Astrocyte (in vitro differentiated cells and primary cell): ENCODE results near the gene SRM. TPM values are rescaled to one million over a fixed set of nuclear protein-coding genes. Genes with fewer than 3 reads are reported as not detected.
"Not testable (repeated sequence)": the region's sequence is repeated elsewhere in the genome, so short reads cannot be mapped to it uniquely, and the experiment has no call there.

Experiments used
- DNase-seq: peaks from one replicate; pipeline ENCODE4 v3.0.0-alpha.2; 2010; ENCODE audit warnings: low read depth
- FAIRE-seq: peaks from 2 replicates; lab custom pipeline; 2011; peaks lifted over from hg19 to GRCh38; lab: Jason Lieb, UNC
- H2AFZ ChIP-seq: 2 replicates; pipeline ENCODE4 v1.6.0; 2012; ENCODE audit warnings: low read depth, low read length, inconsistent platforms
- H3K27ac ChIP-seq: 2 replicates; pipeline ENCODE4 v1.5.1; 2011; ENCODE audit warnings: low read depth, low read length, inconsistent platforms
- H3K27me3 ChIP-seq: 2 replicates; pipeline ENCODE4 v1.6.0; 2011; ENCODE audit warnings: low read length, inconsistent platforms; ENCODE audit not compliant: insufficient read depth
- H3K36me3 ChIP-seq: 2 replicates; pipeline ENCODE4 v1.5.1; 2011; ENCODE audit warnings: low read length, inconsistent platforms; ENCODE audit not compliant: insufficient read depth
- H3K4me1 ChIP-seq: 2 replicates; pipeline ENCODE4 v1.5.1; 2011; ENCODE audit warnings: low read length, inconsistent platforms; ENCODE audit not compliant: insufficient read depth
- H3K4me2 ChIP-seq: 2 replicates; pipeline ENCODE4 v1.6.0; 2012; ENCODE audit warnings: low read length, inconsistent platforms
- H3K4me3 ChIP-seq: 2 replicates; pipeline ENCODE4 v1.5.1; 2011; ENCODE audit warnings: low read depth, mild to moderate bottlenecking, low read length, inconsistent platforms; ENCODE audit not compliant: insufficient read depth
- H3K79me2 ChIP-seq: 2 replicates; pipeline ENCODE4 v1.6.0; 2012; ENCODE audit warnings: mild to moderate bottlenecking, low read length, inconsistent platforms; ENCODE audit not compliant: insufficient read depth
- H3K9ac ChIP-seq: 2 replicates; pipeline ENCODE4 v1.6.0; 2012; ENCODE audit warnings: mild to moderate bottlenecking, low read length, inconsistent platforms
- H3K9me3 ChIP-seq: 2 replicates; pipeline ENCODE4 v1.5.1; 2012; ENCODE audit warnings: low read depth, mild to moderate bottlenecking, low read length, inconsistent platforms; ENCODE audit not compliant: insufficient read depth
- H4K20me1 ChIP-seq: 2 replicates; pipeline ENCODE4 v1.6.0; 2012; ENCODE audit warnings: low read length, inconsistent platforms; ENCODE audit not compliant: insufficient read depth
- H3K27ac Mint-ChIP-seq: one replicate; pipeline ENCODE4 v1.8.0; 2021; ENCODE audit warnings: mild to moderate bottlenecking, mixed read lengths; ENCODE audit not compliant: unreplicated experiment
- H3K27me3 Mint-ChIP-seq: one replicate; pipeline ENCODE4 v1.8.0; 2021; ENCODE audit warnings: low read depth, mixed read lengths; ENCODE audit not compliant: unreplicated experiment
- H3K36me3 Mint-ChIP-seq: one replicate; pipeline ENCODE4 v1.8.0; 2021; ENCODE audit warnings: low read depth, mixed read lengths; ENCODE audit not compliant: unreplicated experiment
- H3K4me1 Mint-ChIP-seq: one replicate; pipeline ENCODE4 v1.8.0; 2021; ENCODE audit warnings: low read depth, mixed read lengths; ENCODE audit not compliant: unreplicated experiment
- H3K4me3 Mint-ChIP-seq: one replicate; pipeline ENCODE4 v1.8.0; 2021; ENCODE audit warnings: mild to moderate bottlenecking, moderate library complexity, mixed read lengths; ENCODE audit not compliant: unreplicated experiment
- H3K9me3 Mint-ChIP-seq: one replicate; pipeline ENCODE4 v1.8.0; 2021; ENCODE audit warnings: mild to moderate bottlenecking, mixed read lengths; ENCODE audit not compliant: unreplicated experiment
- EZH2 ChIP-seq: IDR thresholded peaks from 2 replicates; pipeline ENCODE4 v1.6.1; 2012; ENCODE audit warnings: mild to moderate bottlenecking, low read length, inconsistent platforms; ENCODE audit not compliant: insufficient read depth
- total RNA-seq: library from RNA; stranded (reverse); gene quantifications from 2 replicates; pipeline ENCODE4 v1.2.1, GENCODE V29; 2021
- TF ChIP-seq, protein P1 (sequence below): IDR thresholded peaks from 2 replicates; pipeline ENCODE4 v1.5.1; 2011; ENCODE audit warnings: low read depth, mild to moderate bottlenecking, inconsistent platforms, low read length, moderate library complexity; ENCODE audit not compliant: insufficient read depth

The SRM gene
- total RNA-seq, 1 donor from 2014 or later: 225 TPM

DNA sequence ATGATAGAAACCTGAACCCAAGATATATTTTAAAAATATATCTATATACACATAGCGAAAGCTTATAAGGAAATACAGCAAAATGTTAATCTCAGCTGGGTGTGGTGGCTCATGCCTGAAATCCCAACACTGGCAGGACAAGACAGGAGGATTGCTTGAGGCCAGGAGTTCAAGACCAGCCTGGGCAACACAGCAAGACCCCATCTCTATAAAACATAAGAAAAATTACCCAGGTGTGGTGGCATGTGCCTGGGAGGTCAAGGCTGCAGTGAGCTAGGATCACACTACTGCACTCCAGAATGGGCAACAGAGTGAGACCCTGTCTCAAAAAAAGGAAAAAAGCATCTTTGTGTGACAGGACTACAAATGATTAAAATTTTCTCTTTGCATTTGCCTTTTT lies 6.0 kb upstream of the SRM start:
- peaks cover 26% of the 10 kb centered on the region for H3K36me3 Mint-ChIP-seq
- H3K9me3 Mint-ChIP-seq: no peaks in the 10 kb centered on the region
- DNase-seq (no peak), FAIRE-seq (no peak)
- no peaks in the 10 kb centered on the region for H3K9me3 ChIP-seq
- TF ChIP-seq EZH2: no peak
- TF ChIP-seq, protein P1, sequence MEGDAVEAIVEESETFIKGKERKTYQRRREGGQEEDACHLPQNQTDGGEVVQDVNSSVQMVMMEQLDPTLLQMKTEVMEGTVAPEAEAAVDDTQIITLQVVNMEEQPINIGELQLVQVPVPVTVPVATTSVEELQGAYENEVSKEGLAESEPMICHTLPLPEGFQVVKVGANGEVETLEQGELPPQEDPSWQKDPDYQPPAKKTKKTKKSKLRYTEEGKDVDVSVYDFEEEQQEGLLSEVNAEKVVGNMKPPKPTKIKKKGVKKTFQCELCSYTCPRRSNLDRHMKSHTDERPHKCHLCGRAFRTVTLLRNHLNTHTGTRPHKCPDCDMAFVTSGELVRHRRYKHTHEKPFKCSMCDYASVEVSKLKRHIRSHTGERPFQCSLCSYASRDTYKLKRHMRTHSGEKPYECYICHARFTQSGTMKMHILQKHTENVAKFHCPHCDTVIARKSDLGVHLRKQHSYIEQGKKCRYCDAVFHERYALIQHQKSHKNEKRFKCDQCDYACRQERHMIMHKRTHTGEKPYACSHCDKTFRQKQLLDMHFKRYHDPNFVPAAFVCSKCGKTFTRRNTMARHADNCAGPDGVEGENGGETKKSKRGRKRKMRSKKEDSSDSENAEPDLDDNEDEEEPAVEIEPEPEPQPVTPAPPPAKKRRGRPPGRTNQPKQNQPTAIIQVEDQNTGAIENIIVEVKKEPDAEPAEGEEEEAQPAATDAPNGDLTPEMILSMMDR: no peak
- peaks cover 9% of the 10 kb centered on the region for H3K79me2 ChIP-seq
- H3K4me3 ChIP-seq: no peak overlapping the region
- no peak overlapping the region for H3K27ac Mint-ChIP-seq
- peaks cover 12% of the 10 kb centered on the region for H3K4me1 Mint-ChIP-seq
- H3K27me3 ChIP-seq: no peaks in the 10 kb centered on the region
- H3K27me3 Mint-ChIP-seq: no peaks in the 10 kb centered on the region
- no peak overlapping the region for H3K9ac ChIP-seq
- peaks cover 47% of the 10 kb centered on the region for H3K36me3 ChIP-seq
- no peak overlapping the region for H3K4me2 ChIP-seq
- H3K4me3 Mint-ChIP-seq: no peak overlapping the region
- no peak overlapping the region for H2AFZ ChIP-seq
- peaks cover 4% of the 10 kb centered on the region for H3K4me1 ChIP-seq
- H4K20me1 ChIP-seq: peaks cover 6% of the 10 kb centered on the region
- H3K27ac ChIP-seq: no peak overlapping the region

- Mint-ChIP-seq H3K9me3 (no peaks in the 10 kb centered on the region), H3K27me3 (no peaks in the 10 kb centered on the region), H3K27ac (no peak overlapping the region), H3K4me3 (no peak overlapping the region), H3K4me1 (peaks cover 16% of the 10 kb centered on the region), H3K36me3 (peaks cover 26% of the 10 kb centered on the region)
- Histone ChIP-seq H3K4me1 (peaks cover 7% of the 10 kb centered on the region), H3K9me3 (no peaks in the 10 kb centered on the region), H3K9ac (no peak overlapping the region), H3K4me3 (no peak overlapping the region), H3K27me3 (no peaks in the 10 kb centered on the region), H3K79me2 (peaks cover 10% of the 10 kb centered on the region), H3K36me3 (peaks cover 43% of the 10 kb centered on the region), H4K20me1 (peaks cover 6% of the 10 kb centered on the region), H3K27ac (no peak overlapping the region), H3K4me2 (no peak overlapping the region), H2AFZ (no peak overlapping the region)
- TF ChIP-seq, protein P1: no peak
- no peak for TF ChIP-seq EZH2
- DNase-seq: no peak
- FAIRE-seq: no peak
Observed at GRCh38 chr1:11064942-11065341, 5.1 kb upstream of the SRM start.

DNA sequence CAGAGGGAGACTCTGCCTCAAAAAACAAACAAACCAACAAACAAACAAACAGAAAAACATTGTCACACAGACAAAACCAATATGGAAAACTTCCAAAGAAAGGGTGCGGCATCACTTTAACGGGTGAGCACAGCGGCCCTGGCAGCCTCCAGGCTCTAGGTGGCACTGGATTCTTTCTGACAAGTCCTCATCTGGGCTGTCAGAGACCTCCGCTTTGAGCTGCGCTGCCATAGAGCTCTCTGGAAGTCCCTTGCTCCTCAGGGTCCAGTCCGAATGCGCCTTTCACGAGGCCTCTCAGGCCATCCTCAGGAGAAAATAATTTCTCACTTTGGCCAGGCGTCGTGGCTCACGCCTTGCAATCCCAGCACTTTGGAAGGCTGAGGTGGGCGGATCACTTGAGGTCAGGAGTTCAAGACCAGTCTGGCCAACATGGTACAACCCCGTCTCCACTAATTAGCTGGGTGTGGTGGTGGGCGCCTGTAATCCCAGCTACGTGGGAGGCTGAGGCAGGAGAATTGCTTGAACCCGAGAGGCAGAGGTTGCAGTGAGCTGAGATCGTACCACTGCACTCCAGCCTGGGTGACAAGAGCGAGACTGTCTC lies 4.2 kb upstream of the SRM start:
- DNase-seq, H2AFZ ChIP-seq, H3K9me3 Mint-ChIP-seq, H3K27ac ChIP-seq, H3K4me3 Mint-ChIP-seq, H3K27me3 ChIP-seq, H3K4me3 ChIP-seq, H3K27ac Mint-ChIP-seq, H3K9me3 ChIP-seq, H3K4me2 ChIP-seq, H3K4me1 ChIP-seq, FAIRE-seq, H3K9ac ChIP-seq, H3K27me3 Mint-ChIP-seq, H4K20me1 ChIP-seq: not testable (repeated sequence)
- Mint-ChIP-seq H3K36me3 (peaks cover 20% of the 10 kb centered on the region), H3K4me1 (peaks cover 16% of the 10 kb centered on the region)
- H3K79me2 ChIP-seq: peaks cover 17% of the 10 kb centered on the region
- peaks cover 34% of the 10 kb centered on the region for H3K36me3 ChIP-seq
